ENCODE results near the gene CTSA. TPM values are rescaled to one million over a fixed set of nuclear protein-coding genes. Genes with fewer than 3 reads are reported as not detected.
"Not testable (repeated sequence)": the region's sequence is repeated elsewhere in the genome, so short reads cannot be mapped to it uniquely, and the experiment has no call there.

CTSA gene
- total RNA-seq, 1 donor from 2014 or later = 87.4 TPM

DNA sequence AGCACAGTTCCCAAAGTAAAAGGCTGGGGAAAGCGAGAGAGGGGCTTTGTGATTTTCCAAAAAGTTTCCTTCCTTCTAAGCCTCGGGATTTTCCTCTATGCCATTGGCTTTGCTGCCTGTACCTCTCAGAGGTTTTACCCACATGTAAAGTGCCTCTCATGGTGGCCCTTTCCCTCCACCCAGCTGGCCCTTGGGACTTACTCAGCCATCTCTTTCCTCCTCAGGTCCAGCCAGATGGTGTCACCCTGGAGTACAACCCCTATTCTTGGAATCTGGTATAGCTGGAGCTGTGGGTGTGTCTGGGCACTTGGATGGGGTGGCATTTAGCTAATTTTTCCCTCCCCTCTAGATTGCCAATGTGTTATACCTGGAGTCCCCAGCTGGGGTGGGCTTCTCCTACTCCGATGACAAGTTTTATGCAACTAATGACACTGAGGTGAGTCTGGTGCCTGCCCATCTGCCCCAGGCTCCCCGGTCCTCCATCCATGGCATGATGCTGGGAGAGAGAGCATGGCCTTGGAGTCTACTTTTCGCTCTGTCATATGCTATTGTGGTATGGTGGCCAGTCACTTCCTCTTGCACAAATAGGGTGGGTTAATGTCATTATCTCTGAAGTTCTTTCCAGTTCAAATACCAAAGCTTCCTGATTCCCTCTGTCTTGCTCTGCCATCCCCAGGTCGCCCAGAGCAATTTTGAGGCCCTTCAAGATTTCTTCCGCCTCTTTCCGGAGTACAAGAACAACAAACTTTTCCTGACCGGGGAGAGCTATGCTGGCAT lies 1.1 kb downstream of the CTSA start:
- DNase-seq (ENCODE audit: low spot score) = no peak
- intact Hi-C loops (cut with DNase I) = loop anchor here (10.0 kb wide), 1 partner anchor 63 kb away; no protein-coding TSS in a partner anchor
- no peak for ATAC-seq

DNA sequence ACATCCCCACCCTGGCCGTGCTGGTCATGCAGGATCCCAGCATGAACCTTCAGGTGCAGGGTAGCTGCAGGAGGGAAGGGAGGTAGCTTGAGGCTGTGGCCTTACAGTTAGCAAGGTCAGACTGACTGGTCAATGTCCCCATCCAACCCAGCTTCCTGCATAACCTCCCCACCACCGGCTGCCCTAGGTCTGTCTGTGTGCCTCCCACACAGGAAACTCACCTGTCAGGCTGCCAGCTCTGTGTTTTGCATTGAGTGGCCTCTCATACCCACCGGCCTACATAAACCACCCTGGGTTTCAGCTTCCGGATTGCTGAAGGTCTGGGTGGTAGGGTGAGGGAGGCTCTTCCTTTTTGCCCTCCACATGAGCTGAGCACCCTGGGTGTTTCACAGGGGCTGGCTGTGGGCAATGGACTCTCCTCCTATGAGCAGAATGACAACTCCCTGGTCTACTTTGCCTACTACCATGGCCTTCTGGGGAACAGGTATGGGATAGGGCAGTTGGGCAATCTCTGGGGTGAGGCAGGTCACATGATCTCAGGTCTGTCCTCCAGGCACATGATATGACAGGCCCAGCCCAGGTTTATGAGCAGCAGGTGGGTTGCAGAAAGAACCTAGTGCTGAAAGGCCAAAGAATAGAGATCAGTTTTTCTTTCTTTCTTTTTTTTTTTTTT lies 1.8 kb downstream of the CTSA start:
- DNase-seq (ENCODE audit: low spot score) (peak; percentile 64), ATAC-seq (no peak)
- intact Hi-C loops (cut with DNase I) = loop anchor here (10.0 kb wide), 1 partner anchor 62 kb away; no protein-coding TSS in a partner anchor

DNA sequence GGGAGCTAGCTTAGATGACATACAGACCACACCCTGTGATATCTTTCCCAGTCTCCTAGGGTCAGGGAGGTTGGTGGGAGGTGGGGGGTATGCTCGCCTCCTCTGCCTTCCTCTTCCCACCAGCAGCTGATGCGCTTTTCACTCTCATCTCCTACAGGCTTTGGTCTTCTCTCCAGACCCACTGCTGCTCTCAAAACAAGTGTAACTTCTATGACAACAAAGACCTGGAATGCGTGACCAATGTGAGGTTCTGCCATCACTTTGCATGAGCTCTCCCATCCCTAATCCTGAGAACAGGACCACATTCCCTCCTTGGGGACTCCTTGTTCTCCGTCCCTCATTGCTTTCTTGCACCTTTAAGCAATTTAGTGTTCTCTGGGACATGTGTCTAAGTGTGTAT lies 2.7 kb downstream of the CTSA start:
- intact Hi-C loops (cut with DNase I) = loop anchor here (10.0 kb wide), 1 partner anchor 61 kb away; no protein-coding TSS in a partner anchor
- ATAC-seq = no peak
- DNase-seq (ENCODE audit: low spot score) = no peak

- intact Hi-C loops (cut with DNase I) = loop anchor here (10.0 kb wide), 1 partner anchor 60 kb away; no protein-coding TSS in a partner anchor
- ATAC-seq (no peak), DNase-seq (ENCODE audit: low spot score) (no peak)
Measured at GRCh38 chr20:45894797-45895196, 3.7 kb downstream of the CTSA start.

- no peak for ATAC-seq
- intact Hi-C loops (cut with DNase I) = loop anchor here (10.0 kb wide), 1 partner anchor 58 kb away; no protein-coding TSS in a partner anchor
- no peak for DNase-seq (ENCODE audit: low spot score)
Measured at GRCh38 chr20:45896641-45897161, 5.6 kb downstream of the CTSA start.

GRCh38 chr20:45897289-45897688 lies 6.2 kb downstream of the CTSA start:
- intact Hi-C loops (cut with DNase I) = loop anchor here (10.0 kb wide), 1 partner anchor 58 kb away; no protein-coding TSS in a partner anchor
- ATAC-seq (no peak), DNase-seq (ENCODE audit: low spot score) (no peak)

DNA sequence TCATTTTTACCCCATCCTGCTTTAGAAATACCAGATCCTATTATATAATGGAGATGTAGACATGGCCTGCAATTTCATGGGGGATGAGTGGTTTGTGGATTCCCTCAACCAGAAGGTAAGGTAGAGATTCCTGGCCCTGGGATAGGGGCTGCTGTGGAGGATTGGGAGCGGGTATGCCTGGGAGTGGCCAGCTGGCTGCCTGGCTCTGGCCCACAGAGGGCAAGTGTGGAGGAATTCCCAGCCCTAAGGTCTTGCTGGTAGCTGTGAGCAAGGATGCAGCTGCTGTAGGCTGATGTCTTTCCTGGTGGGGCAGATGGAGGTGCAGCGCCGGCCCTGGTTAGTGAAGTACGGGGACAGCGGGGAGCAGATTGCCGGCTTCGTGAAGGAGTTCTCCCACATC lies 6.6 kb downstream of the CTSA start:
- DNase-seq (ENCODE audit: low spot score) (no peak), ATAC-seq (no peak)
- intact Hi-C loops (cut with DNase I) = loop anchor here (10.0 kb wide), 1 partner anchor 57 kb away; no protein-coding TSS in a partner anchor

DNA sequence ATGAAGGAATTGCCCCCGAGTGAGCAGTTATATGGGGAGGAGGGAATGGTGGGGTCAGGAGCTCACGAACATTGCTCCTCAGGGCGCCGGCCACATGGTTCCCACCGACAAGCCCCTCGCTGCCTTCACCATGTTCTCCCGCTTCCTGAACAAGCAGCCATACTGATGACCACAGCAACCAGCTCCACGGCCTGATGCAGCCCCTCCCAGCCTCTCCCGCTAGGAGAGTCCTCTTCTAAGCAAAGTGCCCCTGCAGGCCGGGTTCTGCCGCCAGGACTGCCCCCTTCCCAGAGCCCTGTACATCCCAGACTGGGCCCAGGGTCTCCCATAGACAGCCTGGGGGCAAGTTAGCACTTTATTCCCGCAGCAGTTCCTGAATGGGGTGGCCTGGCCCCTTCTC lies 7.2 kb downstream of the CTSA start:
- ATAC-seq = peak; percentile 5
- intact Hi-C loops (cut with DNase I) = loop anchor here (10.0 kb wide), 1 partner anchor 57 kb away; no protein-coding TSS in a partner anchor
- DNase-seq (ENCODE audit: low spot score) = no peak

- no peak for DNase-seq (ENCODE audit: low spot score)
- ATAC-seq = no peak
- intact Hi-C loops (cut with DNase I) = loop anchor here (10.0 kb wide), 1 partner anchor 56 kb away; no protein-coding TSS in a partner anchor
Measured at GRCh38 chr20:45899046-45899835, 8.1 kb downstream of the CTSA start.

DNA sequence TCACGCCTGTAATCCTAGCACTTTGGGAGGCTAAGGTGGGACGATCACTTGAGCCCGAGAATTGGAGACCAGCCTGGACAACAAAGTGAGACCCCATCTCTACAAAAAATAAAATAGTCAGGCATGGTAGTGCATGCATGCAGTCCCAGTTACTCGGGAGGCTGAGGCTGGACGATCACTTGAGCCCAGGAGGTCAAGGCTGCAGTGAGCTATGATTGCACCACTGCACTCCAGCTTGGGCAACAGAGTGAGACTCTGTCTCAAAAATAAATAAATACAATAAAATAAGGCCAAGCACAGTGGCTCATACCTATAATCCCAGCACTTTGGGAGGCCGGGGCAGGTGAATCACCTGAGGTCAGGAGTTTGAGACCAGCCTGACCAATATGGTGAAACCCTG lies 10.2 kb downstream of the CTSA start:
- ATAC-seq; intact Hi-C loops (cut with DNase I): not testable (repeated sequence)

DNA sequence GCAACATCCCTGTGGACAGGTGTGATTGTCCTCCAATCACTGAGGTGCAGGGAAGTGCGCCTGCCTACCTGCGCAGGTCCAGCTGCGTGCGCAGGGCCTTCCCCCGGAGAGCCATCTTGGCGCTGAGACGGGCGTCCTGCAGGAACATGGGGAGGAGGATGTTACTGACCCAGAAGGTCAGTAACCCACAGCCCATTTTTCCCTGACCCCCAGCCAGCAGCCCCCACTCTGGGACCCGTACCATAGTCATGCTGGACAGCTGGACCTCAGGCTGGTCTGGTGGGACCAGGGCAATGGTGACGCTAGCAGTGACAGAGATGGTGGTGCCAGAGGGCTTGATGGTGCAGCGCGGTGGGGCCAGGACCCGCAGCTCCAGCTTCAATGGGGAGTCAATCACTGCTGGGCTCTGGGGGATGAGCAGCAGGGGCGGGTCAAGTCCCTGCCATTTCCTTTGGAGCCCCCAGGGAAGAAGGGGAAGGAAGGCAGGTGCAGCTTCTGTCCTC lies 11.1 kb downstream of the CTSA start:
- no peak for ATAC-seq
- DNase-seq (ENCODE audit: low spot score) = no peak
- intact Hi-C loops (cut with DNase I) = no loop called here

More for the DNA sequence above, 10.2 kb downstream of the CTSA start:
- DNase-seq (ENCODE audit: low spot score) = not testable (repeated sequence)

DNA sequence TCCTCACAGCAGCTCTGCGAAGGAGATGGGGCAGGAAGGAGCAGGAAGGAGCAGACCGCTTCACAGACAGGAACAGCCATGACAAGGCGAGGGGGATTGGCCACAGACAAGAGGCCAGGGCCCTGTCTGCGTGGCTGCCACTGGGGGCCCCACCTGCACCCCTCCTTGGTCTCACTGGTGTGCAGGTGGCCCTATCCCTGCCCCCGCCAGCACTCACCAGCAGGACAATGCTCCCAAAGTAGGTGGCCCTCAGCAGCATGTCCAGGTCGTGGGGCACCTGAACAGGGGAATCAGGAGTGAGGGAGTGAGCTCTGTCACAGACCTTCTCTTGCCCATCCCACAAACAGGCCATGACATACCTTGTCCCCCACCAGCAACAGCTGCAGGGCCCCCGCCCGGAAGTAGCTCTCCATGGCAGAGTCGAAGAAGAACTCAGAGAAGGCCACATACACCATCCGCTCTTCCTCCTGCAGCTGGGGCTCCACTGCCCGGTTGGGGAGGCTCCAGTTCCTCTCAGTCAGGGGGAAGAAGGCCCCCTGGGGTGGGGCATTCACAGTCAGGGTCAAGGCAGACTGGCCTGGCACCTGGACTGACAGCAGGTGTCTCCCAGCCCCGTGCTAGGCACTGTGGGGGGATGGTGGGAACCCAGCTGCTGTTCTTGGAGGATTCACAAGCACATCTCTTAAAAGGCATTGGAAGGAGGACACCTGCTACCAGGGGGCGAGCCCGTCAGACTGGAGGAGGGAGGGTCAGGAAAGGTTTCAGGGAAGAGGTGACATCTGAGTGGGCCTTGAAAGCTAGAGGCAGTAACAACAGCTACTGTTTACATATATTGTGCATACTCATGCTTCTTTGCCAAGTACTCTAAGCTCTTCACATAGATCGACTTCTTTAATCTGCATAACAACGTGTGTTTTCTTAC lies 13.7 kb downstream of the CTSA start:
- intact Hi-C loops (cut with DNase I) = no loop called here
- DNase-seq (ENCODE audit: low spot score) = no peak
- no peak for ATAC-seq

GRCh38 chr20:45905505-45906079 lies 14.5 kb downstream of the CTSA start:
- DNase-seq (ENCODE audit: low spot score) (no peak), ATAC-seq (no peak)
- intact Hi-C loops (cut with DNase I) = no loop called here

DNA sequence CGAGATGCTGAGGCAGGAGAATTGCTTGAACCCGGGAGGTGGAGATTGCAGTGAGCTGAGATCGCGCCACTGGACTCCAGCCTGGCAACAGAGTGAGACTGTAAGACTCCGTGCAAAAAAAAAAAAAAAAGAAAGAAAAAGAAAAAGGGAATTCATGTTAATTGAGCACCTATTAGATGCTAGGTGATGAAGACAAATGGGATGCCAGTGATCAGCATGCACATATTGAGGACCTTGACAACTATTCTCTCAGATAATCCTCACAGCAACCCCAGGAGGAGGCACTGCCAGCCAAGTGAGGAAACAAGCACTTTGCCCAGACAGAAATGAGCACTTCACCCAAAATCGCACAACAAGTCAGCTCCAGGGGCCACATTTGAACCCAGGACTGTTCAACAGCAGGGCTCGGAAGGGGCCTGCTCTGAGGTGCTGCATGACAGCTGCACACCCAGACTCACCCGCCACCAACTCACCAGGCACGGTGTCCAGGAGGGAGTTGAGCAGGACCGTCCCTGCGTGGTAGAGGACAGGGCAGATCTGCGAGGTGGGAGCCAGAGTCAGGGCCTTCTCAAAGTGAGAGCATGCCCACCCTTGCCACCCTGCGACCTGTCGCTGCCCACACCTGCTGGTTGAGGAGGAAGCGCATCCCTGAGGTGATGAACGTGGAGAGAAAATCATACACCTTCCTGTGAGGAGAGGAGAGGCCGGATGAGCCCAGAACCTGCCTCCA lies 16.2 kb downstream of the CTSA start:
- ATAC-seq = no peak
- intact Hi-C loops (cut with DNase I) = no loop called here
- DNase-seq (ENCODE audit: low spot score) = no peak

- ATAC-seq (no peak), DNase-seq (ENCODE audit: low spot score) (no peak)
- intact Hi-C loops (cut with DNase I) = no loop called here
Measured at GRCh38 chr20:45908084-45908483, 16.9 kb downstream of the CTSA start.

DNA sequence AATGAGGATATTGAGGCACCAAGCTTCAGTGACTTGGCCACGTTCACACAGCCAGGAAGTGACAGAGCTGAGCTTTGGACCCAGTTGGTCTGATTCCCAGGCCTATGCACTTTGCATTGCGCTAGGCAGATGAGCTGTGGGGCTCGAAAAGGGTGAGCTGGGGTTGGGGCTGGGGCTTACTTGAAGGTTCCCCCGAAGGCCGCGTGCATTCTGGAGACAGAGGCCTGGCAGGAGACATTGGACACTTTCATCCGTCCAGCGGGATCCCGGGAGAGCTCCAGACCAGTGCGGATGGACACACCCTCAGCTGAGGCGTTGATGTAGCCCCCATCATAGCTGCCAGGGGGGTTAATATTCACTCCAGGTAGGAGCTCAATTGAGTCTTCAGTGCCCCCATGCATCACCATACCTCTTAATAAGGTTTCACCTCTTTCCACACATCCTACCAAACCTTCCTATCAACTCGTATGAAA lies 18.2 kb downstream of the CTSA start:
- no peak for ATAC-seq
- intact Hi-C loops (cut with DNase I) = no loop called here
- no peak for DNase-seq (ENCODE audit: low spot score)
